Adrenal gland (tissue), 5 donors: ENCODE measurements around the gene KDM4C.

ENCODE experiments used
- POLR2A ChIP-seq, 2 donors: fragments of 450-650 bp; IDR thresholded peaks; one replicate each; pipeline ENCODE4 v1.6.1; 2017; ENCODE audit warnings: antibody characterized with exemption in 2 of 2, mild to moderate bottlenecking in 2 of 2, moderate library complexity in 1 of 2
- TF ChIP-seq, protein P1 (sequence below), 6 experiments: fragments of 450-650 bp in 4 of 6; fragments of 200-600 bp in 2 of 6; sonication (generic) in 1 of 6; IDR thresholded peaks; 1 replicate in 5 of 6; 2 replicates in 1 of 6; pipeline versions ENCODE4 v1.5.1 to v1.8.0; 2016 to 2021; ENCODE audit warnings: antibody characterized with exemption in 6 of 6, mild to moderate bottlenecking in 2 of 6, moderate library complexity in 1 of 6
- donor health status: DM: no; HTN: no; CAD: no.

DNA sequence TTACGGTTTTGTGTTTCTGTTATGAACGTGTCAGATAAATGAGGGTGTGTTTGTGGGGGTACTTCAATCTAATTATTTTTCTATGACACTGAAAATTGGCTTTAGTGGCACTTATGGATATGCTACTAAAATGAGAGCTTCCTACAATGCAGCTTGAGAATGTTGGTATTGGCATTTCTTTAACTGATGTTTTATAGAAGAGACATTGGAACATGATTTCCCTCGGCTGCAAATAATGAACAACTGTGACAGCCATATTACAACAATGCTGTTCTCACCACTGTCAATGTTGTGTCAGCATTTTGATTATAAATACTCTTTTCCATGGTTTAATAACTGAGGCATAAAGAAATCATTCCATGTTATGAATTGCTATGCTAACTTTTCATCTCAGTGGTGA, 279.4 kb downstream of the KDM4C start:
- TF ChIP-seq POLR2A (IDR thresholded peaks at IDR 0.05) = no peak
- TF ChIP-seq, protein P1, sequence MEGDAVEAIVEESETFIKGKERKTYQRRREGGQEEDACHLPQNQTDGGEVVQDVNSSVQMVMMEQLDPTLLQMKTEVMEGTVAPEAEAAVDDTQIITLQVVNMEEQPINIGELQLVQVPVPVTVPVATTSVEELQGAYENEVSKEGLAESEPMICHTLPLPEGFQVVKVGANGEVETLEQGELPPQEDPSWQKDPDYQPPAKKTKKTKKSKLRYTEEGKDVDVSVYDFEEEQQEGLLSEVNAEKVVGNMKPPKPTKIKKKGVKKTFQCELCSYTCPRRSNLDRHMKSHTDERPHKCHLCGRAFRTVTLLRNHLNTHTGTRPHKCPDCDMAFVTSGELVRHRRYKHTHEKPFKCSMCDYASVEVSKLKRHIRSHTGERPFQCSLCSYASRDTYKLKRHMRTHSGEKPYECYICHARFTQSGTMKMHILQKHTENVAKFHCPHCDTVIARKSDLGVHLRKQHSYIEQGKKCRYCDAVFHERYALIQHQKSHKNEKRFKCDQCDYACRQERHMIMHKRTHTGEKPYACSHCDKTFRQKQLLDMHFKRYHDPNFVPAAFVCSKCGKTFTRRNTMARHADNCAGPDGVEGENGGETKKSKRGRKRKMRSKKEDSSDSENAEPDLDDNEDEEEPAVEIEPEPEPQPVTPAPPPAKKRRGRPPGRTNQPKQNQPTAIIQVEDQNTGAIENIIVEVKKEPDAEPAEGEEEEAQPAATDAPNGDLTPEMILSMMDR (IDR thresholded peaks at IDR 0.05) = no peak
